Neural progenitor cell (in vitro differentiated cells): ENCODE measurements around the gene RGS7.

ENCODE experiments used
- EZH2 ChIP-seq: fragments of 200-600 bp; sonication (generic); IDR thresholded peaks from 2 replicates; pipeline ENCODE4 v1.6.1; 2017; ENCODE audit warnings: antibody characterized with exemption, mild to moderate bottlenecking, moderate library complexity
- EZH2phosphoT487 ChIP-seq: fragments of 200-600 bp; sonication (generic); IDR thresholded peaks from 2 replicates; pipeline ENCODE4 v1.6.1; 2017; ENCODE audit warnings: antibody characterized with exemption
- TF ChIP-seq, protein P1 (sequence below): fragments of 200-600 bp; sonication (generic); IDR thresholded peaks from 2 replicates; pipeline ENCODE4 v1.5.1; 2017; ENCODE audit warnings: antibody characterized with exemption, mild to moderate bottlenecking

DNA sequence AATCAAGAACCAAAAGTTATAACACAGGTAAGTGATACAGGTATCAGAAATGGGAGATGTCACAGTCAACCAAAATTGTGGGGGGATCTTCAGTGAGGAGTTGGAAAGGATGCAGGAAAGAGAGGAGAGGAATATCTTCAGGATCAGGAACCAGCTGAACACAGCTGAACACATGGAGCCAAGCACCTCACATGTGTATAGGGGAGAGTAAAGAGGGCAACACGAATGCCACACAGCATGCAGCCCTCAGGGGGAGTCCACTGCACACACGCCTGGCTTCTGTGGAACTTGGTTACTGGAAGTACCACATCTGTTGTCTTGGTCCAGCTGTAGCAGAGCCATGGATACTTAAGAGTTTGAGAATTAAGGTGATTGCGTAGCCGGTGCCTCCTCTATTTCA is 218.8 kb downstream of the RGS7 start:
- TF ChIP-seq, protein P1, sequence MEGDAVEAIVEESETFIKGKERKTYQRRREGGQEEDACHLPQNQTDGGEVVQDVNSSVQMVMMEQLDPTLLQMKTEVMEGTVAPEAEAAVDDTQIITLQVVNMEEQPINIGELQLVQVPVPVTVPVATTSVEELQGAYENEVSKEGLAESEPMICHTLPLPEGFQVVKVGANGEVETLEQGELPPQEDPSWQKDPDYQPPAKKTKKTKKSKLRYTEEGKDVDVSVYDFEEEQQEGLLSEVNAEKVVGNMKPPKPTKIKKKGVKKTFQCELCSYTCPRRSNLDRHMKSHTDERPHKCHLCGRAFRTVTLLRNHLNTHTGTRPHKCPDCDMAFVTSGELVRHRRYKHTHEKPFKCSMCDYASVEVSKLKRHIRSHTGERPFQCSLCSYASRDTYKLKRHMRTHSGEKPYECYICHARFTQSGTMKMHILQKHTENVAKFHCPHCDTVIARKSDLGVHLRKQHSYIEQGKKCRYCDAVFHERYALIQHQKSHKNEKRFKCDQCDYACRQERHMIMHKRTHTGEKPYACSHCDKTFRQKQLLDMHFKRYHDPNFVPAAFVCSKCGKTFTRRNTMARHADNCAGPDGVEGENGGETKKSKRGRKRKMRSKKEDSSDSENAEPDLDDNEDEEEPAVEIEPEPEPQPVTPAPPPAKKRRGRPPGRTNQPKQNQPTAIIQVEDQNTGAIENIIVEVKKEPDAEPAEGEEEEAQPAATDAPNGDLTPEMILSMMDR, result no peak
- no peak for TF ChIP-seq EZH2phosphoT487
- TF ChIP-seq EZH2, result no peak
